ENCODE results near the gene FYN.

The FYN gene

GRCh38 chr6:111689946-111690345 is 183.3 kb downstream of the FYN start:
- no peak overlapping the region for H3K4me3 ChIP-seq (ENCODE audit: low read depth, low read length)
- DNase-seq (ENCODE audit: low read depth), result no peak
- no peak for TF ChIP-seq CTCF (conservative IDR thresholded peaks at IDR 0.05; ENCODE audit: low read depth, low read length)

- no peak for DNase-seq (ENCODE audit: low read depth)
- H3K4me3 ChIP-seq (ENCODE audit: low read depth, low read length), result no peak overlapping the region
- TF ChIP-seq CTCF (conservative IDR thresholded peaks at IDR 0.05; ENCODE audit: low read depth, low read length), result no peak
These were observed 183.8 kb downstream of the FYN start for GRCh38 chr6:111689419-111689818.

GRCh38 chr6:111688331-111688730 is 184.9 kb downstream of the FYN start:
- no peak for TF ChIP-seq CTCF (conservative IDR thresholded peaks at IDR 0.05; ENCODE audit: low read depth, low read length)
- no peak overlapping the region for H3K4me3 ChIP-seq (ENCODE audit: low read depth, low read length)
- DNase-seq (ENCODE audit: low read depth), result no peak

GRCh38 chr6:111687652-111688051 is 185.6 kb downstream of the FYN start:
- no peak for DNase-seq (ENCODE audit: low read depth)
- H3K4me3 ChIP-seq (ENCODE audit: low read depth, low read length), result no peak overlapping the region
- no peak for TF ChIP-seq CTCF (conservative IDR thresholded peaks at IDR 0.05; ENCODE audit: low read depth, low read length)

GRCh38 chr6:111686932-111687266 is 186.4 kb downstream of the FYN start:
- no peak for DNase-seq (ENCODE audit: low read depth)
- H3K4me3 ChIP-seq (ENCODE audit: low read depth, low read length), result no peak overlapping the region
- TF ChIP-seq CTCF (conservative IDR thresholded peaks at IDR 0.05; ENCODE audit: low read depth, low read length), result no peak

- no peak for TF ChIP-seq CTCF (conservative IDR thresholded peaks at IDR 0.05; ENCODE audit: low read depth, low read length)
- peak; percentile 45 for DNase-seq (ENCODE audit: low read depth)
- no peak overlapping the region for H3K4me3 ChIP-seq (ENCODE audit: low read depth, low read length)
These were observed 186.9 kb downstream of the FYN start for GRCh38 chr6:111686249-111686931.

GRCh38 chr6:111685526-111685925 is 187.7 kb downstream of the FYN start:
- no peak for TF ChIP-seq CTCF (conservative IDR thresholded peaks at IDR 0.05; ENCODE audit: low read depth, low read length)
- H3K4me3 ChIP-seq (ENCODE audit: low read depth, low read length), result no peak overlapping the region
- no peak for DNase-seq (ENCODE audit: low read depth)

Data from choroid plexus epithelial cell (primary cell).